Osteoblast (primary cell): Measurements from ENCODE around the gene INSIG2. TPM values are rescaled to one million over a fixed set of nuclear protein-coding genes. Genes with fewer than 3 reads are reported as not detected.

Source experiments
- DNase-seq: peaks from one replicate; pipeline ENCODE4 v3.0.0; 2011; ENCODE audit warnings: low spot score, mixed read lengths; ENCODE audit not compliant: insufficient read length; ENCODE audit errors: missing footprints
- H2AFZ ChIP-seq: 2 replicates; pipeline ENCODE4 v1.6.0; 2011; ENCODE audit warnings: mild to moderate bottlenecking, low read length
- H3K27ac ChIP-seq: 2 replicates; pipeline ENCODE4 v1.5.1; 2011; ENCODE audit warnings: mild to moderate bottlenecking, low read depth, low read length, moderate library complexity
- H3K27me3 ChIP-seq: 2 replicates; pipeline ENCODE4 v1.6.0; 2012; ENCODE audit warnings: mild to moderate bottlenecking, control low read depth, inconsistent platforms, low read length, moderate library complexity; ENCODE audit not compliant: insufficient read depth
- H3K36me3 ChIP-seq: 2 replicates; pipeline ENCODE4 v1.5.1; 2011; ENCODE audit warnings: mild to moderate bottlenecking, low read length, control low read depth, moderate library complexity; ENCODE audit not compliant: insufficient read depth
- H3K4me1 ChIP-seq: 2 replicates; pipeline ENCODE4 v1.5.1; 2011; ENCODE audit warnings: mild to moderate bottlenecking, low read length, control low read depth, moderate library complexity; ENCODE audit not compliant: insufficient read depth
- H3K4me2 ChIP-seq: 2 replicates; pipeline ENCODE4 v1.6.0; 2011; ENCODE audit warnings: mild to moderate bottlenecking, low read length; ENCODE audit not compliant: insufficient read depth
- H3K4me3 ChIP-seq: fragments of 200-600 bp; sonication (generic); 3 replicates; pipeline ENCODE4 v1.5.1; 2012; ENCODE audit warnings: mild to moderate bottlenecking, low read length, inconsistent platforms; ENCODE audit not compliant: insufficient read depth
- H3K79me2 ChIP-seq: 2 replicates; pipeline ENCODE4 v1.6.0; 2012; ENCODE audit warnings: mild to moderate bottlenecking, low read length, control low read depth, inconsistent platforms; ENCODE audit not compliant: insufficient read depth
- H3K9me3 ChIP-seq: 2 replicates; pipeline ENCODE4 v1.5.1; 2011; ENCODE audit warnings: low read depth, low read length, control low read depth
- H4K20me1 ChIP-seq: 2 replicates; pipeline ENCODE4 v1.6.0; 2012; ENCODE audit warnings: mild to moderate bottlenecking, low read length, control low read depth; ENCODE audit not compliant: insufficient read depth
- total RNA-seq: library from RNA; depleted of rRNA; stranded (reverse); fragments of >200 nt; gene quantifications from 2 replicates; pipeline ENCODE4 v1.2.3, GENCODE V29; 2012
- TF ChIP-seq, protein P1 (sequence below): IDR thresholded peaks from 2 replicates; pipeline ENCODE4 v1.5.1; 2011; ENCODE audit warnings: mild to moderate bottlenecking, low read depth, low read length, moderate library complexity; ENCODE audit errors: extremely low read depth

The INSIG2 gene
- total RNA-seq, 1 donor = 20.6 TPM

DNA sequence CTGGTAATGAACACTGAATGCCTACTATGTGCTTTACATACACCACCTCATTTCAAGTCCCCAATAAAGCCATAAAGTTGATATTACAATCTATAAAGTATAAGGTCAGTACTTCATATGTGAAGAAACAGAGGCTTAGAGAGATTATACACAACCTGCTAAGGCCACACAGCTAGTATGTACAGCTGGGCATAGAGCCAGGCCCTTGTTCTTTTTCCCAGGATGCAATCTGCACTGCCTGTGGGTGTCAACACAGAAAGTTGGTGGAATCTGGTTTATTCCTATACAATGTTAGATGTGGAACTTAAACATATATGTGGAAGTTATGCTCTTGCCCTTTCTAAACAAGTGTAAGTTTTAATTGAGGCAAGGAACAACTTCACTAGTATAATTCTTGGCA, 32.8 kb downstream of the INSIG2 start:
- Histone ChIP-seq H3K4me2 (no peak overlapping the region), H3K27ac (no peak overlapping the region), H3K4me1 (peaks cover 39% of the 10 kb centered on the region), H3K79me2 (no peaks in the 10 kb centered on the region), H3K27me3 (no peaks in the 10 kb centered on the region), H4K20me1 (no peaks in the 10 kb centered on the region), H3K9me3 (no peaks in the 10 kb centered on the region), H3K36me3 (no peaks in the 10 kb centered on the region), H2AFZ (no peak overlapping the region), H3K4me3 (no peak overlapping the region)
- DNase-seq = no peak
- TF ChIP-seq, protein P1, sequence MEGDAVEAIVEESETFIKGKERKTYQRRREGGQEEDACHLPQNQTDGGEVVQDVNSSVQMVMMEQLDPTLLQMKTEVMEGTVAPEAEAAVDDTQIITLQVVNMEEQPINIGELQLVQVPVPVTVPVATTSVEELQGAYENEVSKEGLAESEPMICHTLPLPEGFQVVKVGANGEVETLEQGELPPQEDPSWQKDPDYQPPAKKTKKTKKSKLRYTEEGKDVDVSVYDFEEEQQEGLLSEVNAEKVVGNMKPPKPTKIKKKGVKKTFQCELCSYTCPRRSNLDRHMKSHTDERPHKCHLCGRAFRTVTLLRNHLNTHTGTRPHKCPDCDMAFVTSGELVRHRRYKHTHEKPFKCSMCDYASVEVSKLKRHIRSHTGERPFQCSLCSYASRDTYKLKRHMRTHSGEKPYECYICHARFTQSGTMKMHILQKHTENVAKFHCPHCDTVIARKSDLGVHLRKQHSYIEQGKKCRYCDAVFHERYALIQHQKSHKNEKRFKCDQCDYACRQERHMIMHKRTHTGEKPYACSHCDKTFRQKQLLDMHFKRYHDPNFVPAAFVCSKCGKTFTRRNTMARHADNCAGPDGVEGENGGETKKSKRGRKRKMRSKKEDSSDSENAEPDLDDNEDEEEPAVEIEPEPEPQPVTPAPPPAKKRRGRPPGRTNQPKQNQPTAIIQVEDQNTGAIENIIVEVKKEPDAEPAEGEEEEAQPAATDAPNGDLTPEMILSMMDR = no peak

DNA sequence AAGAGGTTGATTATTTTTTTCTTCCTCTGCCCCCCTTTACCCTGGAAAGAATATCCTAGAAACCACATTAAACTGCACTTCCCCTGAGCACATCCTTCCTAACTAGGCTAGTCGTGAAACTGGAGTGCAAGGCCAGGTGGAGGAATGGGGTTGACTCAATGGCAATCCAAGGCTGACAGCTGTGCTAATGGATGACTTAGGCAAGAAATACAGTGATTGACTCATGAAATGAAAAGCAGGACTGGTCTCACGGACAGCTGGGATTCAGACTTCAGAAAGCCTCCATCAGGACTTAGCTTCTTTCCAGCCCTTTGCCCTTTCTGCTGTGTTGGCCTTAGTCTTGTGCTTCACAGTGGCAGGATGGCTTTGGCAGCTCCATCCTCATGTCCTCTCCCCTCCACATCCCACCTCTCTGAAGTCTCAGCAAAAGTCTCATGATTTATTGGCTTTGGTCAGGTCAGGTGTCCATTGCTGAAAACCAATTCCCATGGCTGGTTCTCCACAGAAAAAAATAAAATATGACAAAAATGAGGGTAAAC, 33.8 kb downstream of the INSIG2 start:
- H3K27ac ChIP-seq = peak overlapping the region; percentile 76
- no peaks in the 10 kb centered on the region for H3K79me2 ChIP-seq
- H4K20me1 ChIP-seq = no peaks in the 10 kb centered on the region
- no peak for DNase-seq
- no peaks in the 10 kb centered on the region for H3K36me3 ChIP-seq
- H3K27me3 ChIP-seq = no peaks in the 10 kb centered on the region
- H2AFZ ChIP-seq = no peak overlapping the region
- TF ChIP-seq, protein P1 = no peak
- H3K4me1 ChIP-seq = peaks cover 39% of the 10 kb centered on the region
- no peak overlapping the region for H3K4me3 ChIP-seq
- no peak overlapping the region for H3K4me2 ChIP-seq
- H3K9me3 ChIP-seq = no peaks in the 10 kb centered on the region

DNA sequence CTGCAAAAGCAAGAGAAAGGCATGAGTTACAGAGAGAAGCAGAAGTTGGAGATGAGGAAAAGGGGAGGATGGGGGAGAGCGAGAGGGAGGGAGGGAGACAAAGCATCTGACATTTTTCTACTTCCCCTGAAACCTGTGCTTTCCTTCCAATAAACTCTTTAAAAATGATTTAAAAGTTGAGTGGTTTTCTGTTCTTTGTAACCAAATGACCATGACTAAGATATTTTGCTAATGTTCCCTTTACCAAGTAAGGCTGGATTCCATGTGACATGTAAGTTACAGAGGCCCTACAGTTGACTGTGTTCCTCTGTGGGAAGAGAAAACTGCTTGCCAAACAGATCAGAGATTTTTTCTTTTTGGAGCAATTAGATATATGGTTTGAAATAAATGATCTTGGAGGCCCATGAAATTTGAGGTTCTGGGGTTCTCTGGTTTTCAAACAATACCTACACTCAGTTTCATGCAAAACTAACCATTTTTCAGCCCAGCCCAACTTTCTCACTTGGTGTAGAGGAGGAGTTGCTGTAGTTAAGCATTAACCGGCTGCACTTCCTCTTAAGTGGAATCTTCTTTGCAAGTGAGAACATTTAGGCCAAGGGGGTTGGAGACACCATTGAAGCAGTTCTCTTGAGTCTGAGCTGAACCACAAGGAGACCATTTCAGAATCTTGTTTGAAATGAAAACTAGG, 34.5 kb downstream of the INSIG2 start:
- Histone ChIP-seq H3K9me3 (no peaks in the 10 kb centered on the region), H3K4me2 (peak overlapping the region; percentile 36), H2AFZ (no peak overlapping the region), H3K79me2 (no peaks in the 10 kb centered on the region), H3K27ac (peak overlapping the region; percentile 76), H4K20me1 (no peaks in the 10 kb centered on the region), H3K4me3 (no peak overlapping the region), H3K27me3 (no peaks in the 10 kb centered on the region), H3K4me1 (peaks cover 39% of the 10 kb centered on the region), H3K36me3 (no peaks in the 10 kb centered on the region)
- TF ChIP-seq, protein P1 = no peak
- no peak for DNase-seq

DNA sequence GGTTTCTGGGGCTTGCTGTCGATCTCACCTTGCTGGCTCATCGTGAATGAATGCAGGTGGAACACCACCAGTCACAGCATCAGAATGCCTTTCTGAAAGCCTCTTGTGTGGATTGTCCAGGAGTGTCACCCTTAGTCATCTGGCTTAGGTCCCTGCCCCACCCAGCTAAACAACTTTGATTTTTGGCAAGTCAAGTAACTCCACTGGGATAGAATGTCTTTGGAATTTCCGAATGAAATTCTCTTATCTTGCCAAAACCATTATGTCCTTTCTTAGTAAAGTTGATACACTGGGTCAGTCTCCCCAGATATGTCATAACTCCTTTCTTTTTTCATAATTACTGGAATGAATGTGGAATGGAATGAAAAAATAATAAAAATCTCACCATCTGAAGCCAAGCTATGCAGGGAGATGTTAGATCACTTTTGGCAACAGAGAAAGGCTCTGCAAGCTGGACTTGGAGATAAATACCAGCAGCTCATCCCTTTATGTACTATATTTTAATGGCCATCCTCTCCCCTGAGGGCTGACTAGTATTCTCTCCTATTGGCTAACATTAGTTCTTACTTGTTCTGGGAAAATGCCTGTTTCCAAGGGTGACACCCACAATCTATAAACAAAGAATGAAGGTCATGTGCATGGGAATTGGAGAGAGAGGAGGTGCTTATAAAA, 35.4 kb downstream of the INSIG2 start:
- DNase-seq = peak; percentile 88
- peaks cover 39% of the 10 kb centered on the region for H3K4me1 ChIP-seq
- H3K27ac ChIP-seq = peak overlapping the region; percentile 76
- H3K9me3 ChIP-seq = no peaks in the 10 kb centered on the region
- no peaks in the 10 kb centered on the region for H3K36me3 ChIP-seq
- H2AFZ ChIP-seq = no peak overlapping the region
- peak overlapping the region; percentile 47 for H3K4me2 ChIP-seq
- TF ChIP-seq, protein P1 = no peak
- H4K20me1 ChIP-seq = no peaks in the 10 kb centered on the region
- H3K79me2 ChIP-seq = no peaks in the 10 kb centered on the region
- H3K27me3 ChIP-seq = no peaks in the 10 kb centered on the region
- no peak overlapping the region for H3K4me3 ChIP-seq
